Measurements from ENCODE around the gene AUP1. TPM values are rescaled to one million over a fixed set of nuclear protein-coding genes. Genes with fewer than 3 reads are reported as not detected.
"Not testable (repeated sequence)": the region's sequence is repeated elsewhere in the genome, so short reads cannot be mapped to it uniquely, and the experiment has no call there.

Gene AUP1
- total and polyA plus RNA-seq, 9 donors = 57.1 to 101 (median 70.4) TPM

GRCh38 chr2:74486141-74486540 lies 43.4 kb downstream of the AUP1 start:
- H3K4me3 ChIP-seq = no peak overlapping the region
- H3K36me3 ChIP-seq = no peaks in the 10 kb centered on the region
- TF ChIP-seq CTCF (IDR thresholded peaks at IDR 0.05) (no peak), EP300 (IDR thresholded peaks at IDR 0.05) (no peak), POLR2A (IDR thresholded peaks at IDR 0.05) (no peak)
- no peak for DNase-seq
- intact Hi-C loops (cut with DNase I) = no loop called here
- no peak overlapping the region for H3K27ac ChIP-seq
- H3K9me3 ChIP-seq = no peaks in the 10 kb centered on the region
- 87 to 91% (median 90%) methylated on average over 2 of the region's 2 CpGs for WGBS, 3 donors
- H3K27me3 ChIP-seq = no peaks in the 10 kb centered on the region
- peaks cover 6% of the 10 kb centered on the region for H3K4me1 ChIP-seq (ENCODE audit: insufficient read depth)

- H3K4me1 ChIP-seq (ENCODE audit: insufficient read depth); H3K9me3 ChIP-seq; H3K27me3 ChIP-seq; H3K36me3 ChIP-seq; DNase-seq: not testable (repeated sequence)
- H3K27ac ChIP-seq = peak overlapping the region in 1 of 2 donors; percentile 87
- peak overlapping the region; percentile 48 for H3K4me3 ChIP-seq
- WGBS, 3 donors = 60 to 71% (median 68%) methylated on average over 19 of the region's 19 CpGs
- intact Hi-C loops (cut with DNase I) = loop anchor here in 2 of 4 donors (5.0 kb wide), 2 partner anchors 49 to 104 kb away; no protein-coding TSS in a partner anchor
Observed at GRCh38 chr2:74483675-74484164, 45.8 kb downstream of the AUP1 start.

GRCh38 chr2:74482801-74483674 lies 46.5 kb downstream of the AUP1 start, which contains the start of the genes CCDC142 and TTC31:
CCDC142 (minus strand) TSS chr2:74482998; CDS start chr2:74482837, 161 bp downstream.
TTC31 (plus strand) TSS chr2:74483081; CDS start chr2:74483096, 15 bp downstream.
- Histone ChIP-seq H3K36me3 (no peaks in the 10 kb centered on the region), H3K4me3 (peak within 1 kb of the TSS; percentile 48), H3K9me3 (no peaks in the 10 kb centered on the region), H3K27ac (peak within 1 kb of the TSS; percentile 86 to 87), H3K4me1 (ENCODE audit: insufficient read depth) (peaks cover 8% of the 10 kb centered on the region), H3K27me3 (no peaks in the 10 kb centered on the region)
- TF ChIP-seq POLR2A (IDR thresholded peaks at IDR 0.05) (peak; percentile 53), CTCF (IDR thresholded peaks at IDR 0.05) (peak; percentile 76 to 87 (median 83)), EP300 (IDR thresholded peaks at IDR 0.05) (peak; percentile 24)
- intact Hi-C loops (cut with DNase I) = loop anchor here in 2 of 4 donors (5.0 kb wide), 2 partner anchors 49 to 104 kb away; no protein-coding TSS in a partner anchor
- DNase-seq = peak; percentile 94 to 97 (median 94)
- WGBS, 3 donors = 0% methylated on average over 50 of the region's 50 CpGs

- Histone ChIP-seq H3K36me3 (no peaks in the 10 kb centered on the region), H3K27me3 (no peaks in the 10 kb centered on the region), H3K27ac (peak overlapping the region; percentile 86 to 87), H3K4me1 (ENCODE audit: insufficient read depth) (peaks cover 8% of the 10 kb centered on the region), H3K4me3 (peak overlapping the region; percentile 48), H3K9me3 (no peaks in the 10 kb centered on the region)
- TF ChIP-seq POLR2A (IDR thresholded peaks at IDR 0.05) (no peak), CTCF (IDR thresholded peaks at IDR 0.05) (no peak), EP300 (IDR thresholded peaks at IDR 0.05) (no peak)
- intact Hi-C loops (cut with DNase I) = loop anchor here in 2 of 4 donors (5.0 kb wide), 2 partner anchors 50 to 105 kb away; no protein-coding TSS in a partner anchor
- 0 to 1% (median 1%) methylated on average over 62 to 80 of the region's 80 CpGs for WGBS, 3 donors
- peak in 2 of 5 donors; percentile 48 to 56 for DNase-seq
Observed at GRCh38 chr2:74481961-74482800, 47.3 kb downstream of the AUP1 start.
